ENCODE results near the gene ATXN1. TPM values are rescaled to one million over a fixed set of nuclear protein-coding genes. Genes with fewer than 3 reads are reported as not detected.

Gene ATXN1
- total and polyA plus RNA-seq, 2 experiments from 2014 or later, result 4.8 to 9.1 TPM

GRCh38 chr6:16343593-16343992 lies 417.7 kb downstream of the ATXN1 start (continued):
- TF ChIP-seq ZNF462 (CRISPR knock-in tag; IDR thresholded peaks at IDR 0.05) (no peak), CREB1 (CRISPR knock-in tag; IDR thresholded peaks at IDR 0.05; ENCODE audit: low read depth) (no peak), CTCF (conservative IDR thresholded peaks at IDR 0.05; ENCODE audit: low read depth in 2 of 2) (no peak), EZH2phosphoT487 (IDR thresholded peaks at IDR 0.05; ENCODE audit: unreplicated experiment) (no peak), NANOG (IDR thresholded peaks at IDR 0.05; ENCODE audit: borderline replicate concordance) (no peak), POLR2AphosphoS5 (IDR thresholded peaks at IDR 0.05; ENCODE audit: low read depth) (no peak), ZNF114 (CRISPR knock-in tag; IDR thresholded peaks at IDR 0.05) (no peak)

GRCh38 chr6:16339265-16339587 lies 422.0 kb downstream of the ATXN1 start:
- DNase-seq (ENCODE audit: low spot score) (no peak), ATAC-seq (no peak; the same call in 2 of the 3 replicates)
- Mint-ChIP-seq H3K4me1 (peaks cover 11% of the 10 kb centered on the region; the same call in 2 of the 3 replicates), H3K36me3 (ENCODE audit: low read depth) (peaks cover 3% of the 10 kb centered on the region; the same call in 1 of the 3 replicates), H3K27ac (no peak overlapping the region), H3K4me3 (no peak overlapping the region), H3K27me3 (ENCODE audit: insufficient read depth, low read depth, poor library complexity) (no peaks in the 10 kb centered on the region), H3K9me3 (no peaks in the 10 kb centered on the region; the same call in 2 of the 3 replicates)
- no peaks in the 10 kb centered on the region for H3K4me1 ChIP-seq (ENCODE audit: insufficient read depth)
- H3K9me2 ChIP-seq (ENCODE audit: insufficient read depth), result 0 out of 2 replicates have a peak, but pooled peaks cover 5% of the 10 kb centered on the region
- H3F3A ChIP-seq (replicated peaks; ENCODE audit: low read depth), result no peaks in the 10 kb centered on the region
- H3K27ac ChIP-seq (ENCODE audit: low read depth), result no peak overlapping the region
- H3K27me3 ChIP-seq (ENCODE audit: insufficient read depth), result no peaks in the 10 kb centered on the region
- H4K20me1 ChIP-seq (replicated peaks; ENCODE audit: insufficient read depth), result no peaks in the 10 kb centered on the region
- no peak overlapping the region for H3K4me2 ChIP-seq
- H3K4me3 ChIP-seq, result no peak overlapping the region
- H3K36me3 ChIP-seq (ENCODE audit: insufficient read depth), result no peaks in the 10 kb centered on the region
- H3K79me2 ChIP-seq (replicated peaks; ENCODE audit: insufficient read depth), result no peaks in the 10 kb centered on the region
- H2AFZ ChIP-seq, result no peak overlapping the region
- no peak for TF ChIP-seq ZNF462 (CRISPR knock-in tag; IDR thresholded peaks at IDR 0.05)
- TF ChIP-seq EZH2 (IDR thresholded peaks at IDR 0.05; ENCODE audit: low read depth, unreplicated experiment), result no peak
- no peak for TF ChIP-seq EZH2phosphoT487 (IDR thresholded peaks at IDR 0.05; ENCODE audit: unreplicated experiment)

Data from GM23338 (cell line).